Loucy (cell line): ENCODE data around the gene ZNF337.

Experiments used
- H2AFZ ChIP-seq: fragments of 200-600 bp; sonication (generic); 2 replicates; pipeline ENCODE4 v1.6.0; 2016; ENCODE audit warnings: antibody characterized with exemption, mild to moderate bottlenecking, low read length, moderate library complexity
- H3F3A ChIP-seq: fragments of 200-600 bp; 2 replicates; pipeline ENCODE4 v1.6.0; 2016; ENCODE audit warnings: antibody characterized with exemption, low read depth, mild to moderate bottlenecking
- H3K27me3 ChIP-seq: fragments of 200-600 bp; sonication (generic); 2 replicates; pipeline ENCODE4 v1.6.1; 2014; ENCODE audit warnings: low read length, mild to moderate bottlenecking; ENCODE audit not compliant: insufficient read depth, poor library complexity, severe bottlenecking
- H3K36me3 ChIP-seq: fragments of 200-600 bp; sonication (generic); 2 replicates; pipeline ENCODE4 v1.6.1; 2016; ENCODE audit warnings: low read length; ENCODE audit not compliant: insufficient read depth
- H3K4me1 ChIP-seq: fragments of 200-600 bp; sonication (generic); 2 replicates; pipeline ENCODE4 v1.5.1; 2014; ENCODE audit warnings: low read length, mild to moderate bottlenecking; ENCODE audit not compliant: insufficient read depth, poor library complexity, severe bottlenecking
- H3K4me2 ChIP-seq: fragments of 200-600 bp; sonication (generic); 2 replicates; pipeline ENCODE4 v1.6.0; 2014; ENCODE audit warnings: antibody characterized with exemption, low read length, low read depth, mild to moderate bottlenecking; ENCODE audit not compliant: poor library complexity, severe bottlenecking
- H3K4me3 ChIP-seq: fragments of 200-600 bp; sonication (generic); 2 replicates; pipeline ENCODE4 v1.5.1; 2014; ENCODE audit warnings: low read length, mild to moderate bottlenecking, mixed read lengths; ENCODE audit not compliant: poor library complexity, severe bottlenecking
- H3K79me2 ChIP-seq: fragments of 200-600 bp; sonication (generic); 2 replicates; pipeline ENCODE4 v1.6.1; 2014; ENCODE audit warnings: low read length; ENCODE audit not compliant: insufficient read depth
- H3K9ac ChIP-seq: fragments of 200-600 bp; sonication (generic); 2 replicates; pipeline ENCODE4 v1.6.0; 2014; ENCODE audit warnings: mild to moderate bottlenecking, low read depth, low read length, moderate library complexity; ENCODE audit not compliant: poor library complexity, severe bottlenecking
- H3K9me2 ChIP-seq: fragments of 200-600 bp; sonication (generic); replicated peaks from 2 replicates; pipeline ENCODE4 v1.6.1; 2016; ENCODE audit warnings: low read depth, low read length, mixed read lengths
- H3K9me3 ChIP-seq: fragments of 200-600 bp; sonication (generic); 2 replicates; pipeline ENCODE4 v1.6.1; 2014; ENCODE audit warnings: mild to moderate bottlenecking, antibody characterized with exemption, low read length, low read depth; ENCODE audit not compliant: insufficient read depth
- H4K20me1 ChIP-seq: fragments of 200-600 bp; sonication (generic); 2 replicates; pipeline ENCODE4 v1.6.0; 2014; ENCODE audit warnings: antibody characterized with exemption, low read length, mild to moderate bottlenecking; ENCODE audit not compliant: insufficient read depth, poor library complexity, severe bottlenecking
- EZH2phosphoT487 ChIP-seq: fragments of 200-600 bp; IDR thresholded peaks from 2 replicates; pipeline ENCODE4 v1.6.1; 2018; ENCODE audit warnings: antibody characterized with exemption, mild to moderate bottlenecking, moderate library complexity, borderline replicate concordance
- TF ChIP-seq, protein P1 (sequence below): fragments of 200-600 bp; sonication (generic); conservative IDR thresholded peaks from 2 replicates; pipeline ENCODE4 v1.5.1; 2014; ENCODE audit warnings: mild to moderate bottlenecking, antibody characterized with exemption, low read length

The ZNF337 gene

DNA sequence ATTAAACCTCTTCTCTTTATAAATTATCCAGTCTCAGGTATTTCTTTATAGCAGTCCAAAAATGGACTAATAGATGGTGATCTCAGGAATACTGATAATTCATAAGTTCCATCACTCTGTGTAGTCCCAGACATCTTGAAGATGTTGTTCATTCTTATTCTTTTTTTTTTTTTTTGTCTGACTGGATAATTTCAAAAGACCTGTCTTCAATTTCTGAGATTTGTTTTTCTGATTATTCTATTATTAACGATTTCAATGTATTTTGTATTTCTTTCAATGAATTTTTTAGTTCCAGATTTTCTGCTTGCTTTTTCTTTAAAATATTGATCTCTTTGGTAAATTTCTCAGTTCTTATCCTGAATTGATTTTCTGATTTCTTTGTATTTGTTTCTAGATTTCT is 29.7 kb upstream of the ZNF337 start:
- H4K20me1 ChIP-seq = no peaks in the 10 kb centered on the region
- no peak overlapping the region for H2AFZ ChIP-seq
- H3K9me2 ChIP-seq = no peaks in the 10 kb centered on the region
- H3K9me3 ChIP-seq = peaks cover 12% of the 10 kb centered on the region; the same call in 1 of the 2 replicates
- no peaks in the 10 kb centered on the region for H3K4me1 ChIP-seq
- TF ChIP-seq EZH2phosphoT487 = no peak
- TF ChIP-seq, protein P1, sequence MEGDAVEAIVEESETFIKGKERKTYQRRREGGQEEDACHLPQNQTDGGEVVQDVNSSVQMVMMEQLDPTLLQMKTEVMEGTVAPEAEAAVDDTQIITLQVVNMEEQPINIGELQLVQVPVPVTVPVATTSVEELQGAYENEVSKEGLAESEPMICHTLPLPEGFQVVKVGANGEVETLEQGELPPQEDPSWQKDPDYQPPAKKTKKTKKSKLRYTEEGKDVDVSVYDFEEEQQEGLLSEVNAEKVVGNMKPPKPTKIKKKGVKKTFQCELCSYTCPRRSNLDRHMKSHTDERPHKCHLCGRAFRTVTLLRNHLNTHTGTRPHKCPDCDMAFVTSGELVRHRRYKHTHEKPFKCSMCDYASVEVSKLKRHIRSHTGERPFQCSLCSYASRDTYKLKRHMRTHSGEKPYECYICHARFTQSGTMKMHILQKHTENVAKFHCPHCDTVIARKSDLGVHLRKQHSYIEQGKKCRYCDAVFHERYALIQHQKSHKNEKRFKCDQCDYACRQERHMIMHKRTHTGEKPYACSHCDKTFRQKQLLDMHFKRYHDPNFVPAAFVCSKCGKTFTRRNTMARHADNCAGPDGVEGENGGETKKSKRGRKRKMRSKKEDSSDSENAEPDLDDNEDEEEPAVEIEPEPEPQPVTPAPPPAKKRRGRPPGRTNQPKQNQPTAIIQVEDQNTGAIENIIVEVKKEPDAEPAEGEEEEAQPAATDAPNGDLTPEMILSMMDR = no peak
- no peaks in the 10 kb centered on the region for H3K36me3 ChIP-seq
- H3K9ac ChIP-seq = no peak overlapping the region
- no peaks in the 10 kb centered on the region for H3K27me3 ChIP-seq
- no peaks in the 10 kb centered on the region for H3K79me2 ChIP-seq
- H3K4me3 ChIP-seq = no peak overlapping the region
- H3F3A ChIP-seq = no peaks in the 10 kb centered on the region
- peak overlapping the region; percentile 32 for H3K4me2 ChIP-seq

DNA sequence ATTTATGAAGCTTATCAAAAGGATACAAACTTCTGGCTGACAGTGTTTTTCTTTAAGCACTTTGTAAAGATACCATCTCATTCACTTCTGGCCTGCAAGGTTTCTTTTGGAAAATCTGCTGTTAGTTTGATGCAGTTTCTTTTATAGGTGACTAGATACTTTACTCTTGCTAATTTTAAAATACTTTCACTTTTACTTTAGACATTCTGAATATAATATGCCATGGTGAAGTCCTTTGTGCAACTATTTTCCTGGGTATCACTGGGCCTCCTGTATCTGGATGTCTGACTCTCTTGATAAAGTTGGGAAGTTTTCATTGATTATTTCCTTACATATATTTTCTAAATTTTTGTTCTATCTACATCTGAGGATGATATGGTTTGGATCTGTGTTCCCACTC is 29.0 kb upstream of the ZNF337 start:
- Histone ChIP-seq H3K9me3 (peaks cover 12% of the 10 kb centered on the region; the same call in 1 of the 2 replicates), H3K27me3 (no peaks in the 10 kb centered on the region), H3K9me2 (no peaks in the 10 kb centered on the region), H3K4me3 (peak overlapping the region; percentile 21), H3F3A (no peaks in the 10 kb centered on the region), H4K20me1 (no peaks in the 10 kb centered on the region), H3K4me2 (peak overlapping the region; percentile 32), H2AFZ (no peak overlapping the region), H3K79me2 (no peaks in the 10 kb centered on the region), H3K4me1 (no peaks in the 10 kb centered on the region), H3K9ac (no peak overlapping the region), H3K36me3 (no peaks in the 10 kb centered on the region)
- no peak for TF ChIP-seq EZH2phosphoT487
- TF ChIP-seq, protein P1 = no peak

DNA sequence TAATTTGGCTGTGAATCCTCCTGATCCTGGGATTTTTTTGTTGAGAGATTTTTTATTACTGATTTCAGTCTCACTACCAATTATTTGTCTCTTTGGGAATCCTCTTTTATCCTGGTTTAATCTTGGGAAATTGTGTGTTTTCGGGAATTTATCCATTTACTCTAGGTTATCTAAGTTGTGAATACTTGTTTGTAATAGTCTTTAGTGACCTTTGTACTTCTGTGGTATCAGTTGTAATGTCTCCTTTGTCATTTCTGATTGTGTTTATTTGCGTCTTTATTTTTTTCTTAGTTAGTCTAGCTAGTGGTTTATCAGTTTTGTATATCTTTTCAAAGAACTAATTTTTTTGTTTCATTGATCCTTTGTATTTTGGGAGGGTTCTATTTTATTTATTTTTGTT is 27.3 kb upstream of the ZNF337 start:
- H2AFZ ChIP-seq = no peak overlapping the region
- TF ChIP-seq, protein P1 = no peak
- no peak for TF ChIP-seq EZH2phosphoT487
- H4K20me1 ChIP-seq = no peaks in the 10 kb centered on the region
- no peak overlapping the region for H3K4me3 ChIP-seq
- H3F3A ChIP-seq = no peaks in the 10 kb centered on the region
- no peaks in the 10 kb centered on the region for H3K4me1 ChIP-seq
- no peaks in the 10 kb centered on the region for H3K9me2 ChIP-seq
- H3K79me2 ChIP-seq = no peaks in the 10 kb centered on the region; the same call in 1 of the 2 replicates
- H3K36me3 ChIP-seq = no peaks in the 10 kb centered on the region
- peaks cover 12% of the 10 kb centered on the region; the same call in 1 of the 2 replicates for H3K9me3 ChIP-seq
- no peak overlapping the region for H3K4me2 ChIP-seq
- H3K9ac ChIP-seq = no peak overlapping the region
- no peaks in the 10 kb centered on the region for H3K27me3 ChIP-seq
